ENCODE measurements around the gene TNS3. TPM values are rescaled to one million over a fixed set of nuclear protein-coding genes. Genes with fewer than 3 reads are reported as not detected.

Gene TNS3
- total RNA-seq, 1 donor from 2014 or later, result 40.8 TPM

- no peak for DNase-seq (ENCODE audit: low read depth)
- H3K4me3 ChIP-seq (ENCODE audit: low read depth, low read length), result no peak overlapping the region
- no peak for TF ChIP-seq CTCF (conservative IDR thresholded peaks at IDR 0.05; ENCODE audit: low read depth, low read length)
Measured at GRCh38 chr7:47411281-47411869, 170.5 kb downstream of the TNS3 start.

- TF ChIP-seq CTCF (conservative IDR thresholded peaks at IDR 0.05; ENCODE audit: low read depth, low read length), result no peak
- DNase-seq (ENCODE audit: low read depth), result no peak
- no peak overlapping the region for H3K4me3 ChIP-seq (ENCODE audit: low read depth, low read length)
Measured at GRCh38 chr7:47408675-47409074, 173.2 kb downstream of the TNS3 start.

GRCh38 chr7:47407821-47408674 is 173.9 kb downstream of the TNS3 start:
- TF ChIP-seq CTCF (conservative IDR thresholded peaks at IDR 0.05; ENCODE audit: low read depth, low read length), result no peak
- DNase-seq (ENCODE audit: low read depth), result no peak
- H3K4me3 ChIP-seq (ENCODE audit: low read depth, low read length), result no peak overlapping the region

- TF ChIP-seq CTCF (conservative IDR thresholded peaks at IDR 0.05; ENCODE audit: low read depth, low read length), result no peak
- H3K4me3 ChIP-seq (ENCODE audit: low read depth, low read length), result no peak overlapping the region
- DNase-seq (ENCODE audit: low read depth), result no peak
Measured at GRCh38 chr7:47407136-47407535, 174.8 kb downstream of the TNS3 start.

GRCh38 chr7:47406801-47407129 is 175.1 kb downstream of the TNS3 start:
- H3K4me3 ChIP-seq (ENCODE audit: low read depth, low read length), result no peak overlapping the region
- no peak for TF ChIP-seq CTCF (conservative IDR thresholded peaks at IDR 0.05; ENCODE audit: low read depth, low read length)
- no peak for DNase-seq (ENCODE audit: low read depth)

- peak; percentile 19 for DNase-seq (ENCODE audit: low read depth)
- H3K4me3 ChIP-seq (ENCODE audit: low read depth, low read length), result no peak overlapping the region
- no peak for TF ChIP-seq CTCF (conservative IDR thresholded peaks at IDR 0.05; ENCODE audit: low read depth, low read length)
Measured at GRCh38 chr7:47405921-47406800, 175.8 kb downstream of the TNS3 start.
